Ammon's horn (tissue), 1 donor: ENCODE measurements around the gene MAGEA4.
"Not testable (repeated sequence)": the region's sequence is repeated elsewhere in the genome, so short reads cannot be mapped to it uniquely, and the experiment has no call there.

ENCODE experiments used
- DNase-seq: peaks from one replicate; pipeline ENCODE4 v3.0.0-alpha.2; 2016; ENCODE audit warnings: low spot score

The MAGEA4 gene

DNA sequence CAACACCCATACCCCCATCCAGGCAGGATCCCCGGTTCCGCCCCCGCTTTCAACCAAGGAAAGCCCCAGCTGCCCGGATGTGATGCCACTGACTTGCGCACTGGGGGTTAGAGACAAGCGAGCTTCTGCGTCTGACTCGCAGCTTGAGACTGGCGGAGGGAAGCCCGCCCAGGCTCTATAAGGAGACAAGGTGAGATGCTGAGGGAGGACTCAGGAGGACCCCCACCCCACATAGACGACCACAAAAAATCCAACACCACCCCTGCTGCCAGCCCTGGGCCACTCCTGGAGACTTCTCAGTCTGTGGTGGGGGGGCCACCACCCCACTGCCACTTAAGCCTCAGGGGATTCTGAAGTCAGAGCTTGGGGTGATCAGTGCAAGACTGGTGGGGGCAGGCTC, at the start of gene MAGEA4:
Gene MAGEA4, plus strand, starts transcription at position 110 of the 400 bp plus-strand sequence. CDS start 10,776 bp downstream, outside the sequence.
- no peak for DNase-seq

DNA sequence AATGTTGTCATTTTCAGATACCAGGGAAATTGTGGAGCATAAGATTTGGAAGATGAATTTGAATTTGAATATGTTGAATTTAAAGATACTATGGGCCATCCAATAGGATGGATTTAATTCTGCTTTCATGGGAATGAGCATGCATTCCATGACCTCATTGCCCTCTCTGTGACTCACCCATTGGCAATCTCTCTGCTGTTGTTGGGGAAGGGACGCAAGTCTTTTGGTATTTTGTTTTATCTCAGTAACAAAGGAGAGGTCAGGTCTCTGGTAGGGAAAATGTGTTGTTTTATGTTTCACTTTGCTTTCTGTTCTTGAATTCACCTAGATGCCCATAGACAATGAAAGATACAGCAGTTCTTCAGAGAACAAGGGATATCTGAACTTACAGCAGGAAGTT, 42.1 kb upstream of the MAGEA4 start:
- no peak for DNase-seq

DNA sequence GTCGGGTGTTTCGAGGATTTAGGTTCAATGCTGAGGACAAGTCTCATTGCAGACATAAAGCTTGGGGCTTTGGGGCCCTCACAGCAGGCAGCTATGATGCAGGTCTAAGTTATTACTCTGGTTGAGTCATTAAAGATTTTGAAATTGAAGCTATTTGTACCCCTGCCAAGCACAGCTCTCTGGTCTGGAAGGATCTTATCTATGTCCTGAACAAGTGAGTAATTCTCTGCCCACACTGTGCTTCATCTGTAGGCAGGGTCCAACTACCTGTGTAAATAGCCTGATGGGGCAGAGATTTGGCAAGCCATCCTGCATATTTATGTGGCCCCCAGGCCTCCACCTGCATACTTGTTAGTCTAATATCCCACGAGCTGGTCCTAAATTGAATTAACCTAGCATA, 41.4 kb upstream of the MAGEA4 start:
- no peak for DNase-seq

DNA sequence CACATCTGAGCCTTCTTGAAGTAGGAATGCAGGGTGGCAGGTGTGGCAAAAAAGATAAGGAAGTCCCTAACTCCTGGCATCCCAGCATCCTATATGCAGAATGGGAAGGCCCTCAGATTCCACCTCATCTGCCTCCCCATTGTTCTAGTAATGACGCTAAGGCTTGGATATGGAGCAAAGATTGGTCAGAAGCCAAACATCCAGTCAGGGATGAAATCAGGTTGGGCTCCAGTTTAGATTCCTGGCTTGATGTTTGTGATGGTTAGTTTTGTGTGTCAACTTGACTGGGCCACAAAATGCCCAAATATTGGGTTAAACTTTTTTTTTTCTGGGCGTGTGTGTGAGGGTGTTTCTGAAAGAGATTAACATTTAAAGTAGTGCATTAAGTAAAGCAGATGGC, 39.6 kb upstream of the MAGEA4 start:
- no peak for DNase-seq

GRCh38 chrX:151875270-151876026, 37.2 kb upstream of the MAGEA4 start:
- no peak for DNase-seq

DNA sequence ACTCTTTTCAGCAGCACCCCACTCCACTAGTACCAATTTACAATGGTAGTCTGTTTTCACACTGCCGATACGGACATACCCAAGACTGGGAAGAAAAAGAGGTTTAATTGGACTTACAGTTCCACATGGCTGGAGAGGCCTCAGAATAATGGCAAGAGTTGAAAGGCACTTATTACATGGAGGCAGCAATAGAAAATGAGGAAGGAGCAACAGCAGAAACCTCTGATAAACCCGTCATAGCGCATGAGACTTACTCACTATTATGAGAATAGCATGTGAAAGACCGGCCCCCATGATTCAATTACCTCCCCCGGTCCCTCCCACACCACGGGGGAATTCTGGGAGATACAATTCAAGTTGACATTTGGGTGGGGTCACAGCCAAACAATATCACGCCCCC, 34.1 kb upstream of the MAGEA4 start:
- DNase-seq = no peak

- DNase-seq = no peak
Measured at GRCh38 chrX:151879856-151880255, 32.8 kb upstream of the MAGEA4 start.

DNA sequence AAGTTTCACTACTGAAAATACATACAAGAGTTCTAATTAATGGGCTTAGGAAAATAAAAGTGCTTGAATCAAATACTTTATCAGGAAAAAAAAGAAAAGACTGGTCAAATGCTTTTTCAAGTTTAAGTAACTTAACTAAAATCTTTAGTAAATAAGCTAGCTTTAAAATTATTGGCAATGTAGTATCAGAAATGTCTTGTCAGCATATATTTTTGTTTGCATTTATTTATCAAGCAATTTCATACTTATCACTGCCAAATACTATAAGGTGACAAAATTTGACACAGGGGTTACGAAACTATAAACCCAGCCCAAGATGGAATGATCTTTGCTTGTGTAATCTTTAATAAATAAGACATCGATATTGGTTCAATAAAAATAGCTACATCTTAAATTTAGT, 31.8 kb upstream of the MAGEA4 start:
- no peak for DNase-seq

DNA sequence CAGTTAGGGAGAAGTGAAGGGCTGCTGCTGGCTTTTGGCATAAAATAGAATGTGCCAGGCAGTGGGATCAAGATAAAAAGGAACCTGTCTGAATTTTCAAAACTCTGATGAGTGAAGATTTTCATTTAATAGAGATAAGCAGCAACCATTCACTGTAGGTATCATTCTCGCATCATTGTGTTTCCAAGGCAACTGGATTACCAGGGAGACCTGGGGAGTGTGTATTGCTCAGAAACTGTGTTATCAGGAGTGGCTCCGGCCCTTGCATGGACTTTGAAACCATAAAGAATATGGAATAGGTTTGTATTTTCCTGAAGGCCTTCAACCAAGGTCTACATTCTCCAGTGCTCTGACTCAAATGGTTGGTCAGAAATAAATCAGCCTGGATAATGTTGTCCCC, 23.3 kb upstream of the MAGEA4 start:
- DNase-seq = no peak

- no peak for DNase-seq
Measured at GRCh38 chrX:151896734-151897474, 15.8 kb upstream of the MAGEA4 start.

DNA sequence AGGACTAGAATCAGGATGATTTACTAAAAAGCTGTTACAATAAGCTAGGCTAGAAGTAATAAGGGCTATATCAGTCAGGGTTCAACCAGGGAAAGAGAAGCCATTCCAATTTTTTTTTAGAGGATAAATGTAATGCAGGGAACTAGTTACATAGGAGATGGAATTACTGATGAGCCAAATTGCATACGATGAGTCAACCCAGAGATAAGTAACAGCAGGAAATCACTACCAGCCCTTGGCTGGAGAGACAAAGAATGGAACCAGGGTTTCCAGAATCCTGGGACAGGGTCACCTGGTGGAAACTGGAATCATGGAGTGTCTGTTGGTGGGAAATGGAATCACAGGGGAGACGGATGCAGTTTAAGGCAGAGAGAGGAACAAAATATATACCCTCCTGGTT, 13.1 kb upstream of the MAGEA4 start:
- DNase-seq = no peak

DNA sequence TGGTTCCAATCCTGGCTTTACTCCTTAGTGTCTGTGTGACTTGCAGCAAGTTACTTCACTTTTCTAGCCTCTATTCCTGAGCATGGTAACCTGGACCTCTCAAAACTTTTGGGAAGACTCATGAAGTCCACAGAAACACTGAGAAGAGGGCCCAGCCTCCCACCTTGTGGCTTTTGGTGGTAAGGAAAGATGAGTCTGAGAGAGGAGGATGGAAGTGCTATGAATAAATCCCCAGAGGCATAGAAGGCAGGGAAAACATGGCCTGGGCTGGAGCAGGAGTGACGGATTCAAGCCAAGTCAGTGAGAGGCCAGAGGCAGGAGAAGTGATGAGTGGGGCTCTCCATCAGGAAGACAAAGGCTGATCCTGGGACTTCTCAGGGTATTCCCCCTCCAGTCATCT, 10.9 kb upstream of the MAGEA4 start:
- DNase-seq = no peak

DNA sequence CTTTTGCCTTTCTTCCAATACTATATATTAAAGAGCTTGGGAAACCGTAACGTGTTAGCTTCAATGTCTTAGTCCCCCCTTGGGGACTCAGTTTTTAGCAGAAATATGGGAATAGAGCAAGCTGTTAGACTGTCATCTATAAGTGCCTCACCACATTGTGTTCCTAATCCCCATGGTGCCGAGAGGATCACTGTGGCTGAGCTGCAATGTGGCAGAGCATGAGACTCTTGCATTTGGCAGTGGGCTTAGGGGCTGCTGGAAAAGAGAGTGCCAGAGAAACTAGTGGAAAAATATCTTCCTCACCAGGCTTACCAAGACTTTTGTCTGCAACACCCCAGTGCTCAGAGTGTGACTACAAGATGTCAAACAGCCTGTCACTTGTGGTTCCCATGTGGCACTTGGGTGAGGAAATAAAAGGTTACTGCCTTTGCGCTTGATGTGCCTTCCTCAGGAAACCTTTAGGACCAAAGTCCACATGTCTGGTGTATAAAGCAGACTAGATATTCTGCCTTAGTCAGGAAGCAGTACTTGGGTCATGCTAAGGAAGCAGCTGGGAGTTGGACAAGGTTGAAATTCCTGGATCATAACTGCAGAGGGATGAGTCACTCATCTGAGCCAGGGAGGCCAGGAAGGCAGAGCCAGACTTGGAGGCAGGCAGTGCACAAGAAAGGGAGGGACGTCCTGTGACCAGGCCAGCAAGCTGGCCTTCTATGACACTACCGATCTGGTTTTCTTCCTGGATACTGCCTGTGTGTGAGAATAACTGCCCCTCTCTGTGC, 9.7 kb upstream of the MAGEA4 start:
- no peak for DNase-seq

DNA sequence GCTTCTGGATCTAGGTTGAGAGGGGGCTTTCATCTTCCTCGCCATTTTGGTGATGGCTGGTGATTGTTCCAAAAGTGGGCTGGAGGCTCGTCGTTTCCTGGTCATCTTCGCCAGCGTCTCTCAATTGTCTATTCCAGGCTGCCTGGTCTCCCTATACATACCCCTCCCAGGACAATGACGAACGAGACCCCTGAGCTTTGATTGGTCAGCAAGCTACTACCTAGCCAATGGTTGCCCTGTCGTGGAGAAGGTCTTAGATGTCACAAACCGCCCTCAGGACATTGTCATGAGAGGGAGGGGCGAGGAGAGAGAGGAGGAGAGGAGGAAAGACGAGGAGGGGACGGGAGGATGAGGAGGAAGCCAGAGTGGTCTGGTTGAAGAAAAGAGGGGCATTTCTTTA, 7.7 kb upstream of the MAGEA4 start:
- DNase-seq = no peak

GRCh38 chrX:151912221-151912620, 468 bp upstream of the MAGEA4 start:
- no peak for DNase-seq

- not testable (repeated sequence) for DNase-seq
Measured at GRCh38 chrX:151918736-151919135, 6.0 kb downstream of the MAGEA4 start.

DNA sequence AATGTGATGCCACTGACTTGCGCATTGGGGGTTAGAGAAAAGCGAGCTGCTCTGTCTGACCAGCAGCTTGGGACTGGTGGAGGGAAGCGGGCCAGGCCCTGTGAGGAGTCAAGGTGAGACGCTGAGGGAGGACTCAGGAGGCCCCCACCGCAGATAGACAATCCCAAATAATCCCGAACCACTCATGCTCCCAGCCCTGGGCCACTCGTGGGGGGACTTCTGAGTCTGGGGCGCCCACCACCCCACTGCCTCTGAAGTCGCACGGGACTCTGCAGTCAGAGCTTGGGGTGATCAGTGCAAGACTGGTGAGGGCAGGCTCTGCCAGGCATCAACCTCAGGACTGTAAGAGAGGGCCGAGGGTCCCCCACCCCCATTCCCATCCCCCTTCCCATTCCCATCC, 6.9 kb downstream of the MAGEA4 start:
- no peak for DNase-seq

DNA sequence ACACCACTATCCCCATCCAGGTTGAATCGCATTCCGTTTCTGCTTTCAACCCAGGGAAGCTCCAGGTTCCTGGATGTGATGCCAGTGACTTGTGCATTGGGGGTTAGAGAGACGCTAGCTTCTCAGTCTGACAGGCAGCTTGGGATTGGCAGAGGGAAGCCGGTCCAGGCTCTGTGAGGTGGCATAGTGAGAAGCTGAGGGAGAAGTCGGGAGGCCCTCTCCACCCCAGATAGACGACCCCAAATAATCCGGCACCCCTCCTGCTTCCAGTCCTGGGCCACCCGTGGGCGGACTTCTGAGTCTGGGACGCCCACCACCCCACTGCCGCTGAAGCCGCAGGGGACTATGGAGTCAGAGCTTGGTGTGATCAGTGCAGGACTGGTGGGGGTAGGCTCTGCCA, 7.4 kb downstream of the MAGEA4 start:
- no peak for DNase-seq

DNA sequence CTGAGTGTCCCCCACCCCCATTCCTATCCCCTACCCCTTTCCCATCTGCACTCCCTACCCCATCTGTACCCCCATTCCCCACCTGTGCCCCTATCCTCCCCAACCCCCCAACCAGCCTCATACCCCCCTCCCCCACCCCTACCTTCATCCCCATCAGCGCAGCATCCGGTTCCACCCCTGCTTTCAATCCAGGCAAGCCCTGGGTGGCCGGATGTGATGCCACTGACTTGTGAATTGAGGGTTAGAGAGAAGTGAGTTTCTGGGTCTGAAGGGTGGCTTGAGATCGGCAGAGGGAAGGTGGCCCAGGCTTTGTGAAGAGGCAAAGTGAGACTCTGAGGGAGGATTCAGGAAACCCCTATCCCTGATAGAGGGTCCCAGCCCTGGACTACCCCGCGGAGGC, 7.8 kb downstream of the MAGEA4 start:
- no peak for DNase-seq

DNA sequence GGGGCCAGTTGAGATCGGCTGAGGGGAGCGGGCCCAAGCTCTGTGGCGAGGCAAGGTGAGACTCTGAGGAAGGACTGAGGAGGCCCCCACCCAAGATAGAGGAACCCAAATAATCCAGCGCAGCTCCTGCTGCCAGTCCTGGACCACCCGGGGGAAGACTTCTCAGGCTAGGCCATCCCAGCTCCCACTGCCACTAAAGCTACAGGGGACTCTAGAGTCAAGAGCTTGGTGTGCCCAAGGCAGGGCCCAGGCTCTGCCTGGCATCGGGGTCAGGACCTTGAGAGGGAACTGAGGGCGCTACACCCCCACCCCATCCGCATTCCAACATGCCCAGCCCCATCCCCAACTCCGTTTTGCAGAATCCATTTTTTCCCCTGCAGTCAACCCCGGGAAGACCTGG, 8.6 kb downstream of the MAGEA4 start:
- DNase-seq = no peak

- no peak for DNase-seq
Measured at GRCh38 chrX:151921866-151922265, 9.2 kb downstream of the MAGEA4 start.

GRCh38 chrX:151922692-151923091, 10.0 kb downstream of the MAGEA4 start:
- no peak for DNase-seq

- DNase-seq = no peak
Measured at GRCh38 chrX:151923648-151924047, 11.0 kb downstream of the MAGEA4 start.
